Brain microvascular endothelial cell (primary cell): ENCODE results near the gene C3orf22.

ENCODE experiments used
- DNase-seq: peaks from one replicate; pipeline ENCODE4 v3.0.0-alpha.2; 2020
- H3K27ac ChIP-seq: fragments of 250-450 bp; sonication (Bioruptor Pico); 2 replicates; pipeline ENCODE4 v1.5.1; 2020; ENCODE audit warnings: mild to moderate bottlenecking, moderate library complexity
- H3K27me3 ChIP-seq: fragments of 250-450 bp; sonication (Bioruptor Pico); replicated peaks from 2 replicates; pipeline ENCODE4 v1.5.1; 2020; ENCODE audit warnings: mild to moderate bottlenecking
- H3K36me3 ChIP-seq: fragments of 250-450 bp; sonication (Bioruptor Pico); replicated peaks from 2 replicates; pipeline ENCODE4 v1.5.1; 2020; ENCODE audit warnings: mild to moderate bottlenecking
- H3K4me3 ChIP-seq: 2 replicates; pipeline ENCODE4 v1.5.1; 2011; ENCODE audit warnings: low read depth, mild to moderate bottlenecking, control low read depth, low read length, moderate library complexity
- in situ Hi-C: cut with HindIII; loops from 2 replicates; pipeline ENCODE4 v1.10.0; 2017; ENCODE audit warnings: low sequenced_read_pairs, low pct_ligation_motif_present
- TF ChIP-seq, protein P1 (sequence below): IDR thresholded peaks from 2 replicates; pipeline ENCODE4 v1.5.1; 2011; ENCODE audit warnings: low read depth, mild to moderate bottlenecking, moderate library complexity, low read length, control low read depth, inconsistent platforms; ENCODE audit errors: missing control alignments

The C3orf22 gene

DNA sequence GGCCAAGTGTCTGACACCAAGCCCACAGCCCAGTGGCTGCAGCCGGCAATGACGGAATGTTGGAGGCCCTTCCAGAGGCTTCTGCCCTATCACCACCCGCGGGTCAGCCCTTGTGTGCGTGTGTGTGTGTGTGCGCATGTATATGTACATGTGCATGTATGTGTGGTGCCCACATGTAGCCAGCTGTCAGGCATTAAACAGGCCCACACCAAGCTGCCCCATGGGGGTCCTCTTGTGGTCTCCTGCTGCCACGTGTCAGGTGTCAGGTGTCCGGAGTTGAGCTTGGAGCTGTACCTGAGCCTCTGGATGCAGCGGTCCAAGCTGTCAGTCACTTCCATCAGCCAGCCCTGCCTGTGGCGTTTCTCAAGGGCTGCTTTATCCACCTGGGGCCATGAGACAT lies 55.0 kb downstream of the C3orf22 start:
- H3K4me3 ChIP-seq, result no peak overlapping the region
- TF ChIP-seq, protein P1, sequence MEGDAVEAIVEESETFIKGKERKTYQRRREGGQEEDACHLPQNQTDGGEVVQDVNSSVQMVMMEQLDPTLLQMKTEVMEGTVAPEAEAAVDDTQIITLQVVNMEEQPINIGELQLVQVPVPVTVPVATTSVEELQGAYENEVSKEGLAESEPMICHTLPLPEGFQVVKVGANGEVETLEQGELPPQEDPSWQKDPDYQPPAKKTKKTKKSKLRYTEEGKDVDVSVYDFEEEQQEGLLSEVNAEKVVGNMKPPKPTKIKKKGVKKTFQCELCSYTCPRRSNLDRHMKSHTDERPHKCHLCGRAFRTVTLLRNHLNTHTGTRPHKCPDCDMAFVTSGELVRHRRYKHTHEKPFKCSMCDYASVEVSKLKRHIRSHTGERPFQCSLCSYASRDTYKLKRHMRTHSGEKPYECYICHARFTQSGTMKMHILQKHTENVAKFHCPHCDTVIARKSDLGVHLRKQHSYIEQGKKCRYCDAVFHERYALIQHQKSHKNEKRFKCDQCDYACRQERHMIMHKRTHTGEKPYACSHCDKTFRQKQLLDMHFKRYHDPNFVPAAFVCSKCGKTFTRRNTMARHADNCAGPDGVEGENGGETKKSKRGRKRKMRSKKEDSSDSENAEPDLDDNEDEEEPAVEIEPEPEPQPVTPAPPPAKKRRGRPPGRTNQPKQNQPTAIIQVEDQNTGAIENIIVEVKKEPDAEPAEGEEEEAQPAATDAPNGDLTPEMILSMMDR, result no peak
- no peaks in the 10 kb centered on the region for H3K27me3 ChIP-seq
- no peak for DNase-seq
- H3K36me3 ChIP-seq, result no peaks in the 10 kb centered on the region
- H3K27ac ChIP-seq, result no peak overlapping the region
- in situ Hi-C loops, result no loop called here

DNA sequence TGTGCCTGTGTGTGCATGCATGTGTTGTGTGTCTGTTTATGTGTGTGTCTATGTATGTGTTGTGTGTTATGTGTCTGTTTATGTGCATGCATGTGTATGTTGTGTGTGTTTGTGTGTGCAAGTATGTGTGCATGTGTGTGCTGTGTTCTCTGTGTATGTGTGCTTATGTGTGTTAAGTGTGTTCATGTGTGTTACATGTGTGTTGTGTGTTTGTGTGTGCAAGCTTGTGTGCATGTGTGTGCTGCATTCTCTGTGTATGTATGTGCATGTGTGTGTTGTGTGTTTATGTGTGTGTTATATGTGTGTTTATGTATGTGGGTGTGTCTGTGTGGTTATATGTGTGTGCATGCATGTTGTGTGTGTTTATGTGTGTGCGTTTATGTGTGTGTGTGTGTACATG lies 56.1 kb downstream of the C3orf22 start:
- Histone ChIP-seq H3K27ac (no peak overlapping the region), H3K27me3 (no peaks in the 10 kb centered on the region), H3K4me3 (no peak overlapping the region), H3K36me3 (no peaks in the 10 kb centered on the region)
- TF ChIP-seq, protein P1, result no peak
- no peak for DNase-seq
- in situ Hi-C loops, result no loop called here

DNA sequence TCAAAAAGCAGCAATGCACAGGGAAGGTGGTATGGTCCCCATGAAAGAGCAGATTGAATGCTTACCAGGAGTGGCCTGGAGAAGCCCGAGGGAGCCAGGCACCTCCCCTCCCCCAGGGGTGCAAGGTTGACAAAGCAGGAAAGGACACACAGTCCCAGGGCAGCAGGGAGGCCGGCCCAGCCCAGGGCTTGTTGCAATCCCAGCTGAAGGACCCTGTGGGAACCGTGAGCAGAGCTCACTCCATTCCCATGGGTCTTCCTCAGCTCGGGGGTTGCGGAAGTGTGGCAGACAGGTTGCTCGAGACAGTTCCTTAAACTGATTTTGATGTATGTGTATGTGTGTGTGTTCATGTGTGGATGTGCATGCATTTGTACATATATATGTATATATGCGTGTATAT lies 57.0 kb downstream of the C3orf22 start:
- Histone ChIP-seq H3K4me3 (no peak overlapping the region), H3K27ac (no peak overlapping the region), H3K27me3 (no peaks in the 10 kb centered on the region), H3K36me3 (no peaks in the 10 kb centered on the region)
- no peak for DNase-seq
- TF ChIP-seq, protein P1, result no peak
- in situ Hi-C loops, result no loop called here

DNA sequence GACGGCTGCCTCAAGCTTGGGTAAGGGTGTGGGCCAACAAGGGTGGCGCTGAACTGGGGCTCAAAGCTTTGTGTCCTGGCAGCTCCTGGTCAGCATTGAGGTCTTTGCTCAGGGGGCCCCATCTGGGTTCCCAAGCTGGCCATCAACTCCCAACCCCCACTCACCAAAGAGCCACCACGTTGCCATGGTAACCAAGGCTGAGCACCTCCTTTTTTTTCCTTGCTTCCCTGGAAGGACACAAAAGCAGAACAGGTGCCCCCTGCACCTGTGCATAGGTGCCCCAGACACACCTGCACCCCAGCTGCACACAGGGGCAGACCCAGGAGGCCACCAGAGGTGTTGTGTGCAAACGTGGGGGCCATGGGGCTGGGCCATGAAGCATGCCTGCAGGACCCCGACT lies 57.7 kb downstream of the C3orf22 start:
- no peak overlapping the region for H3K4me3 ChIP-seq
- no peaks in the 10 kb centered on the region for H3K36me3 ChIP-seq
- TF ChIP-seq, protein P1, result no peak
- H3K27me3 ChIP-seq, result no peaks in the 10 kb centered on the region
- DNase-seq, result no peak
- in situ Hi-C loops, result no loop called here
- no peak overlapping the region for H3K27ac ChIP-seq

DNA sequence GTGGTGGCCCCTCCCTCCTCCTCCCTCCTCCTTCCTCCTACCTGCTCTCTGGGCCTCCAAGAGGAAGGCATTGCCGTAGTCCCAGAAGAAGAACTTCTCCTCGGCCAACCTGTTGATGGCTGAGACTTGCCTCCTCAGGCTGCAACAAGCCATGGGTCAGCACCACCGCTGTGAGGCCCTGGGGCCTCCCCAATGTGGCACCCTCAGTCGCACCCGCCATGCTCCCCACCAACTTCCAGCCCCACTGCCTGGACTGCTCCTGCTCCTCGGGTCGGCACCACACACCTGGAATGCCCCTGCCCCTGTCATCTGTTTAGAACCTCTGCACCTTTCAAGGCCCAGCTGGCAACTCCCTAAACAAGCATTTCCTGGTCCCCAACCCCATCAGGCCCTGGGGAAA lies 58.7 kb downstream of the C3orf22 start:
- Histone ChIP-seq H3K36me3 (no peaks in the 10 kb centered on the region), H3K27me3 (no peaks in the 10 kb centered on the region), H3K4me3 (no peak overlapping the region), H3K27ac (no peak overlapping the region)
- in situ Hi-C loops, result no loop called here
- TF ChIP-seq, protein P1, result no peak
- DNase-seq, result no peak
